GM23248 (cell line): ENCODE data around the gene DGKH.

Source experiments
- EZH2 ChIP-seq: fragments of 200-600 bp; sonication (generic); IDR thresholded peaks from 2 replicates; pipeline ENCODE4 v1.6.1; 2018; ENCODE audit warnings: antibody characterized with exemption, mild to moderate bottlenecking; ENCODE audit not compliant: insufficient read depth, poor library complexity, severe bottlenecking
- EZH2phosphoT487 ChIP-seq: fragments of 200-600 bp; sonication (generic); IDR thresholded peaks from 2 replicates; pipeline ENCODE4 v1.6.1; 2018; ENCODE audit warnings: antibody characterized with exemption, moderate library complexity, mild to moderate bottlenecking, low read depth; ENCODE audit not compliant: insufficient read depth

DNA sequence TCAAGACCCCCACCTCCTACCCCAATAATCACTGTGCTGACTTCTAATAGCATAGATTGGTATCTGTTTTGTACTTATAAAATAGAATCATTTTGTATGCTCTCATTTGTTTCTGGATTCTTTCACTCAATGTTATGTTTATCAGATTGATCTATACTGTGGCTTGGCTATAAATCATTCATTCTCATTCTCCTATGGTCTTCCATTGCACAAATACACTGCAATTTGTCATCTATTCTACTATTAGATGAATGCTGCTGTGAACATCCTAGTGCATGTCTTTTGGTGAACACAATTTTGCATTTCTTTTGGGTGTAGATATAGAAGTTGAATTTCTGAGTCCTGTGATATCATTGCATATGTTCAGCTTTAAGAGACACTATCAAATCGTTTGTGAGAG, 128.7 kb downstream of the DGKH start:
- TF ChIP-seq EZH2 (no peak), EZH2phosphoT487 (no peak)
